C4-2B (cell line): ENCODE results near the gene CIBAR2.

Experiments
- CTCF ChIP-seq: fragments of 450-650 bp; conservative IDR thresholded peaks from 2 replicates; pipeline ENCODE4 v1.5.1; 2017; ENCODE audit warnings: mild to moderate bottlenecking
- ZFX ChIP-seq: fragments of 450-650 bp; IDR thresholded peaks from 2 replicates; pipeline ENCODE4 v1.6.1; 2017

- TF ChIP-seq CTCF = no peak
- TF ChIP-seq ZFX = no peak
Observed at GRCh38 chr16:85103114-85104079, 8.9 kb downstream of the CIBAR2 start.
